ENCODE results near the gene HSPH1.

The HSPH1 gene

GRCh38 chr13:31161557-31162150 lies at the start of gene HSPH1:
TSS of gene HSPH1 (minus strand) at chr13:31161904. CDS start at chr13:31161582, 322 bp downstream.
- TF ChIP-seq CTCF (conservative IDR thresholded peaks at IDR 0.05; ENCODE audit: low read depth) = peak; percentile 14; the same call in 1 of the 2 replicates
- POLR2A ChIA-PET (ENCODE audit: low non-redundant PET) = no interaction called here
- CTCF ChIA-PET = interaction anchor here (0.8 to 0.9 kb wide), 2 partner anchors 30 to 117 kb away, joined by 4 read pairs; no protein-coding TSS in a partner anchor
- DNase-seq (ENCODE audit: low spot score) = peak; percentile 98
- H3K27ac ChIP-seq = peak within 1 kb of the TSS; percentile 93

GRCh38 chr13:31209841-31210210 lies 48.1 kb upstream of the HSPH1 start:
- TF ChIP-seq CTCF (conservative IDR thresholded peaks at IDR 0.05; ENCODE audit: low read depth) = no peak
- H3K27ac ChIP-seq = no peak overlapping the region
- CTCF ChIA-PET = no interaction called here
- DNase-seq (ENCODE audit: low spot score) = no peak
- POLR2A ChIA-PET (ENCODE audit: low non-redundant PET) = no interaction called here

GRCh38 chr13:31209172-31209840 lies 47.6 kb upstream of the HSPH1 start:
- POLR2A ChIA-PET (ENCODE audit: low non-redundant PET) = no interaction called here
- no peak for TF ChIP-seq CTCF (conservative IDR thresholded peaks at IDR 0.05; ENCODE audit: low read depth)
- no peak for DNase-seq (ENCODE audit: low spot score)
- H3K27ac ChIP-seq = no peak overlapping the region
- CTCF ChIA-PET = interaction anchor here (0.6 kb wide), 1 partner anchor 12 kb away, joined by 3 read pairs; no protein-coding TSS in a partner anchor

- CTCF ChIA-PET = interaction anchor here (0.6 kb wide), 1 partner anchor 12 kb away, joined by 3 read pairs; no protein-coding TSS in a partner anchor
- no peak overlapping the region for H3K27ac ChIP-seq
- DNase-seq (ENCODE audit: low spot score) = no peak
- POLR2A ChIA-PET (ENCODE audit: low non-redundant PET) = no interaction called here
- TF ChIP-seq CTCF (conservative IDR thresholded peaks at IDR 0.05; ENCODE audit: low read depth) = no peak
Observed at GRCh38 chr13:31208559-31209122, 46.9 kb upstream of the HSPH1 start.

- ChIA-PET CTCF (no interaction called here), POLR2A (ENCODE audit: low non-redundant PET) (no interaction called here)
- H3K27ac ChIP-seq = no peak overlapping the region
- no peak for DNase-seq (ENCODE audit: low spot score)
- no peak for TF ChIP-seq CTCF (conservative IDR thresholded peaks at IDR 0.05; ENCODE audit: low read depth)
Observed at GRCh38 chr13:31207661-31208552, 46.2 kb upstream of the HSPH1 start.

- H3K27ac ChIP-seq = no peak overlapping the region
- ChIA-PET POLR2A (ENCODE audit: low non-redundant PET) (no interaction called here), CTCF (no interaction called here)
- DNase-seq (ENCODE audit: low spot score) = peak; percentile 64
- TF ChIP-seq CTCF (conservative IDR thresholded peaks at IDR 0.05; ENCODE audit: low read depth) = no peak
Observed at GRCh38 chr13:31204592-31204991, 42.9 kb upstream of the HSPH1 start.
